Urinary bladder (tissue), 4 donors: ENCODE results near the gene MBD3. TPM values are rescaled to one million over a fixed set of nuclear protein-coding genes. Genes with fewer than 3 reads are reported as not detected.
A peak's percentile ranks its signal among the peaks of the same experiment; 100 is the strongest.

ENCODE experiments used
- DNase-seq: peaks from one replicate; pipeline ENCODE4 v3.0.0-alpha.2; 2015; ENCODE audit errors: extremely low spot score
- H3K27ac ChIP-seq: one replicate; pipeline ENCODE4 v1.5.1; 2013; ENCODE audit warnings: low read depth, mild to moderate bottlenecking, moderate library complexity
- H3K36me3 ChIP-seq: one replicate; pipeline ENCODE4 v1.6.1; 2013; ENCODE audit warnings: mild to moderate bottlenecking, moderate library complexity; ENCODE audit not compliant: insufficient read depth
- H3K4me1 ChIP-seq: one replicate; pipeline ENCODE4 v1.6.1; 2013; ENCODE audit warnings: mild to moderate bottlenecking, moderate library complexity; ENCODE audit not compliant: insufficient read depth
- H3K4me3 ChIP-seq: one replicate; pipeline ENCODE4 v1.5.1; 2013; ENCODE audit warnings: low read depth, low read length
- WGBS: extraction: QIAGEN DNeasy Blood & Tissue Kit; methylation state at CpG from one replicate; pipeline ENCODE4 v1.1.7; 2013; 5-methylcytosine and 5-hydroxymethylcytosine counted together
- polyA plus RNA-seq: library from polyadenylated mRNA; stranded (reverse); fragments of 200-250 nt; gene quantifications from one replicate; pipeline ENCODE4 v1.2.3, GENCODE V29; 2013
- total RNA-seq: library from RNA; depleted of rRNA; stranded (reverse); fragments of >200 nt; gene quantifications from one replicate; pipeline ENCODE4 v1.2.3, GENCODE V29; 2014
- donor health status: healthy with polysubstance abuse.
- donor health status: healthy.

Gene MBD3
- total and polyA plus RNA-seq, 2 donors = 32.5 to 76.4 TPM

DNA sequence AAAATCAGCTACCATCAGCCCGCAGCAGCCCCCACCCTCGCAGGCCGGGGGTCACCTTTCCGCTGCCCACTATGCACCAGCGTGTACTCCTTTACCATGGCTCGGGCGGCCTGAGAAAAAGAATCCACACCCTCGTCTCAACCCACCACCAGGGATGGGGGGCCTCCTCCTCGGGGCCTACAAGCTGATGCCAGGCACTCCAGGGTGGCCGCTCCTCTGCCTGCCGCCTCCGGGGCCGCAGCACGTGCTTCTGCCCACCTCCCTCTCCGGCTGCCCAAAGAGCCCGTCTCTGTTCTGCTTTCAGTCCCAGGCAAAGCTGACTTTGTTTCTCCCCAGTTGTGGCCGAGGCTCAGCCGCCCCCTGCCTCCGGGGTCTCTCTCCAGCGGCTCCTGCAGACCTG is 13.4 kb downstream of the MBD3 start:
- Histone ChIP-seq H3K36me3 (peaks cover 9% of the 10 kb centered on the region), H3K4me1 (no peaks in the 10 kb centered on the region), H3K4me3 (no peak overlapping the region), H3K27ac (no peak overlapping the region)
- DNase-seq = no peak
- WGBS = 94% methylated on average over 20 of the region's 20 CpGs

DNA sequence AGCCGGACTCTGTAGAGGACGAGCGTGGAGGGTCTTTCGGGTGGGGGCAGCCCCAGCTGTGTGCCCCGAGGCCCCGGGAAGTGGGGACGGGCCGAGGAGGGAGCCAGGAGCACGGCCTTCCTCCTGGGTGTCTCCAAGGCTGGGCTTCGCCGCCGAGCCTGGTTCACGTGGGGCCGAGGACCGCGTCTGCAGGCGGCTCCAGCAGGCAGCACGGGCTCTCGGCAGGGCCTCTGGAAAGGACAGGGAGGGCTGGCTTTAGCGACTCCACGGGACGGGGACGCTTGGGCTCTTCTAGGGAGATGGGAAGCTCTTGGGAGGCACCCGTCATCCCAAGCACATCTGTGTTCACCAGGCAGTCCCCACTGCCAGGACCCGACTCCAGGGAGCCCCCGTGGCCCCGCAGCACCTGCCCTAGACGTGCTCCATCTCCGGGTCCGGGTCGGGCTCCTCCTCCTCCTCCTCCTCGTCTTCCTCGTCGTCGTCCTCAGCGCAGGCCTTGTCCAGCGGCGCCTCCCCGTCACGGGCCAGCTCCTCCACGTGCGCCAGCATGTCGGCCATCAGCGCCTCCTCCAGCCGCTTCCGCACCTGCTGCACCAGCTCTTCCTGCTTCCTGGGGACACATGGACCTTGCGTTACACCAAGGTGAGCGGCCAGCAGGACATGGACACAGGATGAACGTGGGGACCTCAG is 14.6 kb downstream of the MBD3 start:
- 86% methylated on average over 49 of the region's 49 CpGs for WGBS
- Histone ChIP-seq H3K36me3 (peaks cover 9% of the 10 kb centered on the region), H3K27ac (no peak overlapping the region), H3K4me1 (no peaks in the 10 kb centered on the region), H3K4me3 (no peak overlapping the region)
- no peak for DNase-seq

DNA sequence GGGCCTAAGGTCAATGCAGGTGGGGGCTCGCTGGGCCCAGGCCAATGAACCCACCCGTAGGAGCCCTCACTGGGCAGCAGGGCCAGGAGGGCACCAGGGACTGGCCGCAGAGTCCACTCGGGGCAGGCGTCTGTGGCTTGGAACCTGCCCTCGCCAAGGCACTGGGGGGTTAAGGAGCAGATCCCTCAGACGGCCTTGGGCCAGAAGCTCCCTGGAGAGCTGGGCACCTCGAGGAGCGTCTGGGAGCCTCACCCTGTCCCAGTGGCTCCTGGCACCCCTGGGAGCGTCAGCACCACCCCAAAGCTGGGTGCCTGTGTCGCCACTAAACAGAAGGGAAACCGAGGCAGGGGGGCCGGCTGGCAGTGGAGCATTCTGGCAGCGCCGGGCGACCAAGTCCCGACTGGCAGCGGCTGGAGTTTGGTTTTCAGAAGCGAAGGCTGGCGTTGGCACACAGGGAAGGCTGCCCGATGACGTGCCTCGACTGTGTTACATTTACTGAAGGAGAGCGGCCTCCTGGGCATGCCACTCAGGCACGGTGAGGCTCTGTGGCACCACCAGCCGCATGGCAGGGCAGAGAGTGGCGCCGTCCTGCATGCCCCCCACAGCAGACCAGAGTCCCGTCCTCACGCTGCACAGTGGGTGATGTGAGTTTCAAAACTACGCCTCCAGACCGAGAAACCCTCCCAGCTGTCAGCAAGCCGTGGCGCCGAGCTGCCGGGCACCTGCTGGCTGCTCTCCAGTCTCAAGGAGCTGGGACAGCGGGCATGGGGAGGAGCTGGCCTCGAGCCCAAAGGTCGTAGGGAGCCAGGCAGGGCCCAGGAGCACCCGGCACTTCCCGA is 15.4 kb downstream of the MBD3 start:
- H3K27ac ChIP-seq = no peak overlapping the region
- WGBS = 81% methylated on average over 41 of the region's 41 CpGs
- peaks cover 9% of the 10 kb centered on the region for H3K36me3 ChIP-seq
- no peaks in the 10 kb centered on the region for H3K4me1 ChIP-seq
- H3K4me3 ChIP-seq = no peak overlapping the region
- DNase-seq = no peak

DNA sequence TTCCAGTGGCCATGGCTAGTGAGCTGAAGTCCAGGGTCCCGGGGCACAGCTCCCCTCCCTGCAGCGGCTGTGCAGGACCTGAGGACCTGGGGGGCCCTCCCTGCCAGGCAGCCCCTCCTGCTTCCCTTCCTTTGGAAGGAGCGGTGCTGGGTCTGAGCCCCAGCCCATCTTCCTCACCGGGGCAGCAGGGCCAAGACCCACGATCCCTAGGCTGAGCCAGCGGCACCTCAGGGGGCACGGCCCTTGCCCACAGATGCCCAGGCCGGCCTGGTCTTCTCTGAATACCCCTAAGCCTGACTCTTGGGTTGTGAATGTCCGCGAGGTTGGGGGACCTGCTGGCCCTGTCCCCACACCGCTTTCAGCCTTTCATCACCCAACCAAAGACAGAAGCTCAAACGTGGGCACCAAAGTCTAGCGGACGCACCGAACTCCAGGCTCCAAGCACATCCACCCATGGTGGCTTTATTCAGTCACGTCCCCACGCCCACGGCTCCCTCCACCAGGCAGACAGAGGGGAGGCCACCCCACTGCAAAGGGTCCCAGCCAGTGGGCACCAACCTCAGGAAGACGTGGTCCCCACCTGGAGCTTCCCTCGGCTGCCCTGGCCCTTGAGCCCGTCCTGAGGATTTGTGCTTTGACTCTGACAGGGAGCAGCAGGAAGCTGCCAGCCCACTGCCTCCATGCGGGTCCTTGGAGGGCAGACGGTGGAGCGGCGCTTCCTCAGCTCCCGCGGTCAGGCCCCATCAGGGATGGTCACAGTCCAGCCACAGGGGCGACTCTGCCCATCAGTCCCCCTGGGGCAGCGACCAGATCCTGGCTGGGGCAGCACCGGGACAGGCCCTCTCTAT is 16.2 kb downstream of the MBD3 start:
- WGBS = 84% methylated on average over 30 of the region's 30 CpGs
- Histone ChIP-seq H3K4me3 (no peak overlapping the region), H3K36me3 (peaks cover 9% of the 10 kb centered on the region), H3K4me1 (no peaks in the 10 kb centered on the region), H3K27ac (no peak overlapping the region)
- DNase-seq = no peak

DNA sequence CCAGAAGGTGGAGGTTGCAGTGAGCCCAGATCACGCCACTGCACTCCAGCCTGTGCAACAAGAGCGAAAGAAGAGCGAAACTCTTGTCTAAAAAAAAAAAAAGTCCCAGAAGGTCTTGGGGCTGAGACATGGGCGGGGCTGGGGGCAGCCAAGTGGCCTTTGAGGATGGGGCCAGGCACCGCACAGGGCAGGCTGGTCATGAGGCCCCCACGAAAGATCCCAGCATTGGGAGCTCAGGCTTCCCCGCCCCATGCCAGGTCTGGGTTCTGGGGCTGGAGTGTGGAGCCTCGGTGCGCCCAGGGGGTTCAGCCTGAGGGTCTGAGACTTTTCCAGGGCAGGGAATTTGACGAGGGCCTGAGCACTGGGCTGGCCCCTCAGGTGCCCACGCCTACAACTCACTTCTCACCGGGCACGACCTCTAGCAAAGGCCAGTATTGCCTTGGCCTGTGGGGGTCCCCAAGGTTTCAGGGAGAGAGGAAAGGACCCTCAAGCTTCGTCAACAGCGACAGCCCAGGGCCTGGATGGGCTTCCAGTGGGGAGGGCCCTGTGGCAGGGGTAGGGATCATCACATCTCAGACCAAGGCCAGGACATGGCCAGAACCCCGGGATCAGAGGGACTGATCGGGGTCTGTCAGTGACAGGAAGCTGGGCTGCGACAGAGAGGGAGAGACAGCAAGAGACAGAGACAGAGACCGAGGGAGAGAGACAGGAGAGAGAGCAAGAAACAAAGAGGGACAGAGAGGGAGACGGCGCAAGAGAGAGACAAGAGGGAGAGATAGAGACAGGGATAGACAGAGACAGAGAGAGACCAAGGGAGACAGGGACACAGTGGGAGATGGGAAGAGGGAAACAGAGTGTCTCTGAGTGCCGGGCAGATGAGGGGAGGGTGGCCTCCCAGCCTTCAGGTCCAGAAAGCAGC is 17.1 kb downstream of the MBD3 start:
- no peak for DNase-seq
- peaks cover 9% of the 10 kb centered on the region for H3K36me3 ChIP-seq

DNA sequence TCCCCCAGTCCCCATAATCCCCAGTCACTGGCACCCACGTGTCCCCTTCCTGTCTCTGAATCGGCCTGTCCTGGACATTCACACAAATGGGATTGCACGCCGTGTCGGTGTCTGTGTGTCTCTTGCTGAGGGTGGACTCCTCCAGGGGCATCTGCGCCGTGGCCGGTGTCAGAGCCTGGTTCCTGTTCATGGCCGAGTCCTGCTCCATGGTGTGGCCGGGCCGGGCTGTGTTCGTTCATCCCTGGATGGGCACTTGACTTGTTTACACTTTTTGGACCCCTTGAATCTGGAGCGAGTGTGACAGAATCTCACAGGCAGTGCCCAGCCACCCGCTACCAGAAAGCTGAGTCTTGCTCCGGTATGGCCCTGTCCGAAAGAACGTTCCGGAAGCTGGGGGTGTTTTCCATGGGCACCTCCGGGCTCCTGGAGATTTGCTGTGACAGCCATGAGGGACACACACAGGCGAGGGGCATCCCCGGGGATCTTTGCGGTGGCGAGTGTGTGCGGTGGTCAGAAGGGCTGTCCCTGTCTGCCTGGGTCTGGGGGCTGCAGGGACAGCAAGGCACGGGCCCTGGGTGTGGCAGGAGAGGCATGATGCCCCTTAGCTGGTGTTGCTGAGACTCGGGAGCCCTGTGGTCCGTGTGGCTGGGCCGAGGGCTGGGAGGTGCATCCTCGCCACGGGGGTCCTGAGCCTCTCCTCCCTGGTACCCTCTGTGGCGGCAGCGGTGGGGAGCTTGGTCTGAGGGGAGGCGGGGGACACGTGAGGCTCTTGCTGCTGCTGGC is 18.1 kb downstream of the MBD3 start:
- Histone ChIP-seq H3K36me3 (peaks cover 7% of the 10 kb centered on the region), H3K4me1 (no peaks in the 10 kb centered on the region), H3K27ac (no peak overlapping the region), H3K4me3 (no peak overlapping the region)
- WGBS = 85% methylated on average over 34 of the region's 34 CpGs
- no peak for DNase-seq

More for the DNA sequence above, 17.1 kb downstream of the MBD3 start:
- Histone ChIP-seq H3K4me3 (no peak overlapping the region), H3K4me1 (no peaks in the 10 kb centered on the region), H3K27ac (no peak overlapping the region)
- WGBS = 79% methylated on average over 22 of the region's 22 CpGs

DNA sequence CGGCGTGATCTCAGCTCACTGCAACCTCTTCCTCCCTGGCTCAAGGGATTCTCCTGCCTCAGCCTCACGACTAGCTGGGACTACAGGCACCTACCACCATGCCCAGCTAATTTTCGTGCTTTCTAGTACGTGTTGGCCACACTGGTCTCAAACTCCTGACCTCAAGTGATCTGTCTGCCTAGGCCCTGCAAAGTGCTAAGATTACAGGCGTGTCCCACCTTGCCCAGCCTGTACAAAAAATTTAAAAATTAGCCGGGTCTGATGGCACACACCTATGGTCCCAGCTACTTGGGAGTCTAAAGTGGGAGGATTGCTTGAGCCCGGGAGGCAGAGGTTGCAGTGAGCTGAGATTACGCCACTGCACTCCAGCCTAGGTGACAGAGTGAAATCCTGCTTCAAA is 19.9 kb downstream of the MBD3 start:
- DNase-seq = no peak
- Histone ChIP-seq H3K27ac (no peak overlapping the region), H3K36me3 (peaks cover 5% of the 10 kb centered on the region), H3K4me1 (no peaks in the 10 kb centered on the region), H3K4me3 (no peak overlapping the region)
- 81% methylated on average over 9 of the region's 9 CpGs for WGBS

DNA sequence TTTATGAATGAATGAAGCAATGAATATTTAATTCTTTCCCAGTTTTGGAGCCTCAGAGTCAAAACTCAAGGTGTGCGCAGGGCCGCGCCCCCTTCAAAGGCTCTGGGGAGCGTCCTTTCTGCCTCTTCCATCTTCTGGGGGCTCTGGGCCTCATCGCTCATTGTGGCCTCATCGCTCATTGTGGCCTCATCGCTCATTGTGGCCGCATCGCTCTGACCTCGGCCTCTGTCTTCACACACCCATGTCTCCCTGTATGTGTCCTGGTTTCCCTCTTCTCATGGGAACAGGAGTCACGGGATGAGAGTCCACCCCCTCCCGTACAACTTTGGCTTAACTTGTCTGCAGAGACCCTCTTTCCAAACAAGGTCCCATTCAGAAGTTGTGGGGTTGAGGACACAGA is 21.3 kb downstream of the MBD3 start:
- no peak overlapping the region for H3K27ac ChIP-seq
- no peak for DNase-seq
- no peaks in the 10 kb centered on the region for H3K4me1 ChIP-seq
- H3K36me3 ChIP-seq = no peaks in the 10 kb centered on the region
- WGBS = 90% methylated on average over 12 of the region's 12 CpGs
- no peak overlapping the region for H3K4me3 ChIP-seq

DNA sequence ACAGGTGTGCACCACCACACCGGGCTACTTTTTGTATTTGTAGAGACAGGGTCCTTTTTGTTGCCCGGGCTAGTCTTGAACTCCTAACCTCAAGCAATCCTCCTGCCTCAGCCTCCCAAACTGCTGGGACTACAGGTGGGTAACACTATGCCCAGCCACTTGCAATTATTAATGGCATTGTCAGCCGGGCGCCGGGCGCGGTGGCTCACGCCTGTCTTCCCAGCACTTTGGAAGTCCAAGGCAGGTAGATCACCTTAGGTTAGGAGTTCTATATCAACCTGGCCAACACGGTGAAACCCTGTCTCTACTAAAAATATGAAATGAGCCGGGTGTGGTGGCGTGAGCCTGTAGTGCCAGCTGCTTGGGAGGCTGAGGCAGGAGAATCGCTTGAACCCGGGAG is 21.8 kb downstream of the MBD3 start:
- DNase-seq = no peak
- no peak overlapping the region for H3K4me3 ChIP-seq
- H3K27ac ChIP-seq = no peak overlapping the region
- no peaks in the 10 kb centered on the region for H3K4me1 ChIP-seq
- no peaks in the 10 kb centered on the region for H3K36me3 ChIP-seq
- 95% methylated on average over 13 of the region's 13 CpGs for WGBS

DNA sequence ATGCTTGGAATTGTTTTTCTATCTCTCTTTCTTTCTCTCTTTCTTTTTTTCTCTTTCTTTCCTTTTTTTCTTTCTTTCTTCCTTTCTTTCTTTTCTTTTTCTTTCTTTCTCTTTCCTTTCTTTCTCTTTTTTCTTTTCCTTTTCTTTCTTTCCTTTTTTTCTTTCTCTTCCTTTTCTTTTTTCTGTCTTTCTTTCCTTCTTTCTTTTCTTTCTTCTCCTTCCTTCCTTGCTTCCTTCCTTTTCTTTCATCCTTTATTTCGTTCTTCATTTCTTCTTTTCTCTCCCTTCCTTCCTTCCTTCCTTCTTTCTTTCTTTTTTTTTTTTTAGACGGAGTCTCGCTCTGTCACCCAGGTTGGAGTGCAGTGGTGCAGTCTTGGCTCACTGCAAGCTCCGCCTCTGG is 22.7 kb downstream of the MBD3 start:
- no peak for DNase-seq
- H3K27ac ChIP-seq = no peak overlapping the region
- no peaks in the 10 kb centered on the region for H3K4me1 ChIP-seq
- no peak overlapping the region for H3K4me3 ChIP-seq
- 78% methylated on average over 4 of the region's 4 CpGs for WGBS
- H3K36me3 ChIP-seq = no peaks in the 10 kb centered on the region

DNA sequence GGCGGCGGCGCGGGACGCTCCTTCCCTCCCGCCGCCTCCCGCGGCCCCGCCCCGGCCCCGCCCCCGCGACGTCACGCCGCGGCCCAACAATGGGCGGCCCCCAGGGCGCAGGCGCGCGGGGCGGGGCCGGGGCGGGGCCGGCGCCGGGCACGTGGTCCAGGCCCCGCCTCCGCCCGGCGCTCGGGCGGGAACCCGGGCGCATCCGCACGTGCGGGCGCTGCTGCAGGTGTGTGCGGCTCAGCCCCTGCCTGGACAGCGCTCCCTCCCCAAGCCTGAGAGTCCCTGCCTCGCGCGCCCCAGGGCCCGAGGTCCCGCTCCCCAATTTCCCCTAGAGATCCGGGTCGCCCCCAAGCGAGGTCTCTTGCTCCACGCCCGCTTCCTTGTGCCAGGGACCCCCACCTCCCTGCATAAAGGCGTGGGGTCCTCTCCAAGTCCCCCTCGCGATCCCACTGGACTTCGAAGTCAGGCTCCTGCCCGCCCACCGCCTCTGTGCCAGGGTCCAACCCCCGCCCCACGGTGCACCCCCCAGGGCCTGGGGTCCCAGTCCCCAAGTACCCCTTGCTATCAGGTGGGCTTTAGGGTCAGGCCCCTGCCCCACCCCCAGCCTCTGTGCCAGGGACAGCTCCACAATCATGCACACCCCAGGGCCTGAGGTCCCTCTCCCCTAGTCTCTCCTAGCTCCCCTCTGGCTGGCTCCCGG is 24.2 kb downstream of the MBD3 start, which contains the start of gene MEX3D:
Gene MEX3D, minus strand, starts transcription at position 6 of the 700 bp plus-strand sequence. CDS start 267 bp downstream, outside the sequence.
- no peak for DNase-seq
- 8% methylated on average over 50 of the region's 63 CpGs for WGBS
- Histone ChIP-seq H3K36me3 (no peaks in the 10 kb centered on the region), H3K27ac (peak within 1 kb of the TSS; percentile 85), H3K4me3 (peak within 1 kb of the TSS; percentile 82), H3K4me1 (no peaks in the 10 kb centered on the region)

DNA sequence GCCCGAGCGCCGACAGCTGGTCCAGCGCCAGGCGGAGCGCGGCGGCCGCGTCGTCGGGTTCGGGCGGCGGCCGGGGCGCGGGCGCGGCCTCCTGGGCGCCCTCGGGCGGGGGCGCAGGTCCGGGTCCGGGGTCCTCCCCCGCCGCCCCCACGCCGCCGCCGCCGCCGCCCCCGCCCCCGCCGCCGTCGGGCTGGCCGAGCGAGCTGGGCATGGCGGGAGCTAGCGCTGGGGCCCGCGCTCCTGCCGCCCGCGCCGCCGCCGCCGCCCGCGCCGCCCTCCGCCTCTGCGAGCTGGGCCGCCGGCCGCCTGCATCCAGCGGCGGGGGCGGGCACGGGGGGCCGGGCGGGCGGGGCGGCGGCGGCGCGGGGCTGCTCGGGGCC is 24.8 kb downstream of the MBD3 start:
- peak overlapping the region; percentile 82 for H3K4me3 ChIP-seq
- WGBS = under 1% methylated on average over 70 of the region's 73 CpGs
- H3K36me3 ChIP-seq = no peaks in the 10 kb centered on the region
- no peak for DNase-seq
- no peak overlapping the region for H3K27ac ChIP-seq
- no peaks in the 10 kb centered on the region for H3K4me1 ChIP-seq
